Lower leg skin (tissue), 3 donors: Measurements from ENCODE around the gene ERI3.

ENCODE experiments used
- CTCF ChIP-seq, 3 donors: fragments of 450-650 bp; IDR thresholded peaks; one replicate each; pipeline ENCODE4 v1.5.1; 2016; ENCODE audit warnings: antibody characterized with exemption in 3 of 3, mild to moderate bottlenecking in 3 of 3, moderate library complexity in 2 of 3
- POLR2A ChIP-seq, 2 donors: fragments of 450-650 bp; IDR thresholded peaks; one replicate each; pipeline ENCODE4 v1.6.1; 2016 to 2017; ENCODE audit warnings: antibody characterized with exemption in 2 of 2, mild to moderate bottlenecking in 1 of 2, moderate library complexity in 1 of 2

- no peak for TF ChIP-seq CTCF (IDR thresholded peaks at IDR 0.05)
- TF ChIP-seq POLR2A (IDR thresholded peaks at IDR 0.05) = no peak
Measured at GRCh38 chr1:44261171-44261817, 93.8 kb downstream of the ERI3 start.
